Measurements from ENCODE around the gene FYB1. TPM values are rescaled to one million over a fixed set of nuclear protein-coding genes. Genes with fewer than 3 reads are reported as not detected.
"Not testable (repeated sequence)": the region's sequence is repeated elsewhere in the genome, so short reads cannot be mapped to it uniquely, and the experiment has no call there.

FYB1 gene
- total and polyA plus RNA-seq, 2 donors (not counting 1 experiment from before 2014, with no cell fraction given) = not detected

DNA sequence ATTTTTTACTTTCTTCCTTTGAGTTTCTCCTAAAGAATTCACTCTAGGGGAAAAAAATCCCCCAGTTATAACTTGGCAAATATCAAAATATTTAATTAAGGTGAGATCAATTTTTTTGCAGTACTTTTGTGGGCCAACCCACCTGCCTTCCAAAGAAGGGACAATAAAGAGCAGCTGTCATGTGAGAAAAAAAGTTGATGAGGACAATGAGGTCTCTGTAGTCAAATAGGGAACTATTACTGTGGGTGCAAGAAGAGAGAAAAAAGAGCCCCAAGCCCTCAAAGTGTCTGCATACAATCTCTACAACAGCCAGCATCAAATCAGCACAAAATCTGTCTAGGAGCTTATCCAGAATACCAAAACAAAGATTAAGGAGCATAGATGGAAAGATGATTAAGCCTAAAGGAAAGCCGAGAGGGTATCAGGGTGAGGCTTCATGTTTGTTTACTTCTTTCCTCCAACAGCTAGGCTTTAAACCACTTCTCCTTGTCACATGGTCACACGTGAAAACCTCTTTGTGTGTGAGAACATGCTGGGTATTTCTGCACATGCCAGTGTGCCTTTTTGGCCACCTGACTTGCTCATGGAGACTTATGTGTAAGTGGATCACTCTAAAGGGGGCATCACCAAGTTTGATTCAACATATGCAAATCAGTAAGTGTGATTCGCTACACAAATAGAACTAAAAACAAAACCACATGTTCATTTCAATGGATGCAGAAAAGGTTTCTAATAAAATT is 19.2 kb upstream of the FYB1 start:
- Histone ChIP-seq H3K9ac (ENCODE audit: insufficient read depth, low read length) (no peak overlapping the region), H3K27ac (ENCODE audit: insufficient read depth, low read length) (no peak overlapping the region), H3K4me1 (ENCODE audit: control insufficient read depth, extremely low read depth, insufficient read depth, low read length) (no peaks in the 10 kb centered on the region), H3K36me3 (ENCODE audit: control insufficient read depth, insufficient read depth, low read length) (no peaks in the 10 kb centered on the region), H3K27me3 (ENCODE audit: control insufficient read depth, insufficient read depth, low read length) (no peaks in the 10 kb centered on the region), H3K9me3 (ENCODE audit: control insufficient read depth, insufficient read depth, low read depth, low read length) (no peaks in the 10 kb centered on the region), H3K4me3 (replicated peaks in 1 of 4; ENCODE audit: control extremely low read depth in 1 of 4, insufficient read depth in 1 of 4, low read depth in 3 of 4, low read length in 4 of 4) (no peak overlapping the region), H3K79me2 (ENCODE audit: control insufficient read depth, insufficient read depth, low read length) (no peaks in the 10 kb centered on the region), H4K20me1 (ENCODE audit: control insufficient read depth, extremely low read depth, insufficient read depth, low read length) (no peaks in the 10 kb centered on the region), H2AFZ (ENCODE audit: low read length) (no peak overlapping the region), H3K4me2 (ENCODE audit: extremely low read depth, insufficient read depth, low read length) (no peak overlapping the region)
- TF ChIP-seq EZH2 (IDR thresholded peaks at IDR 0.05; ENCODE audit: low read length, missing control alignments) = no peak
- TF ChIP-seq, protein P1, sequence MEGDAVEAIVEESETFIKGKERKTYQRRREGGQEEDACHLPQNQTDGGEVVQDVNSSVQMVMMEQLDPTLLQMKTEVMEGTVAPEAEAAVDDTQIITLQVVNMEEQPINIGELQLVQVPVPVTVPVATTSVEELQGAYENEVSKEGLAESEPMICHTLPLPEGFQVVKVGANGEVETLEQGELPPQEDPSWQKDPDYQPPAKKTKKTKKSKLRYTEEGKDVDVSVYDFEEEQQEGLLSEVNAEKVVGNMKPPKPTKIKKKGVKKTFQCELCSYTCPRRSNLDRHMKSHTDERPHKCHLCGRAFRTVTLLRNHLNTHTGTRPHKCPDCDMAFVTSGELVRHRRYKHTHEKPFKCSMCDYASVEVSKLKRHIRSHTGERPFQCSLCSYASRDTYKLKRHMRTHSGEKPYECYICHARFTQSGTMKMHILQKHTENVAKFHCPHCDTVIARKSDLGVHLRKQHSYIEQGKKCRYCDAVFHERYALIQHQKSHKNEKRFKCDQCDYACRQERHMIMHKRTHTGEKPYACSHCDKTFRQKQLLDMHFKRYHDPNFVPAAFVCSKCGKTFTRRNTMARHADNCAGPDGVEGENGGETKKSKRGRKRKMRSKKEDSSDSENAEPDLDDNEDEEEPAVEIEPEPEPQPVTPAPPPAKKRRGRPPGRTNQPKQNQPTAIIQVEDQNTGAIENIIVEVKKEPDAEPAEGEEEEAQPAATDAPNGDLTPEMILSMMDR (conservative IDR thresholded peaks at IDR 0.05 in 1 of 2, IDR thresholded peaks at IDR 0.05 in 1 of 2; ENCODE audit: low read depth in 1 of 2, low read length in 2 of 2) = no peak
- no peak for DNase-seq (ENCODE audit: low read depth in 2 of 2)

DNA sequence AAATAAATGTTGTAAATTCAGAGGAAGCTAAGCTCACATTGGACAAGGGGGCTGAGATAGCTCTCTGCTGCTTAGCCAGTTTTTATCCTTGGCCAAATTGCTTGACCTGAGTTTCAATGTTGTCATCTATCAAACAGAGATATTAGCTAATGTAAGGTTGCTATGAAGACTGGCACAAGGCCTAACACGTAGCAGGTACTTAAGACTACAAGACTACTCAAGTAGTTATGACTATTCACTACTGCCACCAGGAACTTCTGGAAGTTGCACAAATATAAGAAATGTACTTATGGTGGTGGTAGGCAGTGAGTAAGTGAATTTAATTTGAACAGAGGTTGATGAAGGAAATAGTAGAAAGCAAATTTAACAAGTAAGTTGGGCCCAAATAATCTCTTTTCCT is 17.4 kb upstream of the FYB1 start:
- DNase-seq (ENCODE audit: low read depth in 2 of 2) = no peak
- no peaks in the 10 kb centered on the region for H4K20me1 ChIP-seq (ENCODE audit: control insufficient read depth, extremely low read depth, insufficient read depth, low read length)
- H3K4me1 ChIP-seq (ENCODE audit: control insufficient read depth, extremely low read depth, insufficient read depth, low read length) = no peaks in the 10 kb centered on the region
- no peaks in the 10 kb centered on the region for H3K9me3 ChIP-seq (ENCODE audit: control insufficient read depth, insufficient read depth, low read depth, low read length)
- H3K79me2 ChIP-seq (ENCODE audit: control insufficient read depth, insufficient read depth, low read length) = no peaks in the 10 kb centered on the region
- no peak for TF ChIP-seq EZH2 (IDR thresholded peaks at IDR 0.05; ENCODE audit: low read length, missing control alignments)
- TF ChIP-seq, protein P1 (conservative IDR thresholded peaks at IDR 0.05 in 1 of 2, IDR thresholded peaks at IDR 0.05 in 1 of 2; ENCODE audit: low read depth in 1 of 2, low read length in 2 of 2) = no peak
- no peaks in the 10 kb centered on the region for H3K36me3 ChIP-seq (ENCODE audit: control insufficient read depth, insufficient read depth, low read length)
- no peak overlapping the region for H3K4me2 ChIP-seq (ENCODE audit: extremely low read depth, insufficient read depth, low read length)
- no peak overlapping the region for H3K4me3 ChIP-seq (replicated peaks in 1 of 4; ENCODE audit: control extremely low read depth in 1 of 4, insufficient read depth in 1 of 4, low read depth in 3 of 4, low read length in 4 of 4)
- H2AFZ ChIP-seq (ENCODE audit: low read length) = no peak overlapping the region
- no peak overlapping the region for H3K27ac ChIP-seq (ENCODE audit: insufficient read depth, low read length)
- no peaks in the 10 kb centered on the region for H3K27me3 ChIP-seq (ENCODE audit: control insufficient read depth, insufficient read depth, low read length)
- no peak overlapping the region for H3K9ac ChIP-seq (ENCODE audit: insufficient read depth, low read length)

DNA sequence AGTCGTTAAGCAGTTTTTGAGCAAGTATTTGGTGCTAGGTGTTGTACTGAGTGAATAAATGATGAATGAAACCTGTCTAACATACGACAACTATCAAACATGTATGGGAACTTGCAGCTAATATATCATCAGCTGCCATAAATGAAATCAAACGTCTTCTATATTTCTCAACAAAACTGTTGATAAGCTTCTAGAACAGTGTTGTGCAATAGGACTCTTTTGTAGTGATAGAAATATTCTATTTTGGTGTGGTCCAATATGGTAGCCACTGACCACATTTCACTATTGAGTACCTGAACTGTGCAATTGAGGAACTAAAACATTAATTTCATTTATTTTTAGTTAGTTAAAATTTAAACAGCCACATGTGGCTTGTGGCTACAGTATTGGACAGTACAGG is 16.3 kb upstream of the FYB1 start:
- H4K20me1 ChIP-seq (ENCODE audit: control insufficient read depth, extremely low read depth, insufficient read depth, low read length) = no peaks in the 10 kb centered on the region
- no peak for TF ChIP-seq EZH2 (IDR thresholded peaks at IDR 0.05; ENCODE audit: low read length, missing control alignments)
- TF ChIP-seq, protein P1 (conservative IDR thresholded peaks at IDR 0.05 in 1 of 2, IDR thresholded peaks at IDR 0.05 in 1 of 2; ENCODE audit: low read depth in 1 of 2, low read length in 2 of 2) = no peak
- no peaks in the 10 kb centered on the region for H3K4me1 ChIP-seq (ENCODE audit: control insufficient read depth, extremely low read depth, insufficient read depth, low read length)
- no peak for DNase-seq (ENCODE audit: low read depth in 2 of 2)
- H3K27ac ChIP-seq (ENCODE audit: insufficient read depth, low read length) = no peak overlapping the region
- H3K9me3 ChIP-seq (ENCODE audit: control insufficient read depth, insufficient read depth, low read depth, low read length) = no peaks in the 10 kb centered on the region
- no peak overlapping the region for H2AFZ ChIP-seq (ENCODE audit: low read length)
- H3K4me2 ChIP-seq (ENCODE audit: extremely low read depth, insufficient read depth, low read length) = no peak overlapping the region
- no peaks in the 10 kb centered on the region for H3K27me3 ChIP-seq (ENCODE audit: control insufficient read depth, insufficient read depth, low read length)
- H3K4me3 ChIP-seq (replicated peaks in 1 of 4; ENCODE audit: control extremely low read depth in 1 of 4, insufficient read depth in 1 of 4, low read depth in 3 of 4, low read length in 4 of 4) = no peak overlapping the region
- no peaks in the 10 kb centered on the region for H3K36me3 ChIP-seq (ENCODE audit: control insufficient read depth, insufficient read depth, low read length)
- H3K9ac ChIP-seq (ENCODE audit: insufficient read depth, low read length) = no peak overlapping the region
- H3K79me2 ChIP-seq (ENCODE audit: control insufficient read depth, insufficient read depth, low read length) = no peaks in the 10 kb centered on the region

DNA sequence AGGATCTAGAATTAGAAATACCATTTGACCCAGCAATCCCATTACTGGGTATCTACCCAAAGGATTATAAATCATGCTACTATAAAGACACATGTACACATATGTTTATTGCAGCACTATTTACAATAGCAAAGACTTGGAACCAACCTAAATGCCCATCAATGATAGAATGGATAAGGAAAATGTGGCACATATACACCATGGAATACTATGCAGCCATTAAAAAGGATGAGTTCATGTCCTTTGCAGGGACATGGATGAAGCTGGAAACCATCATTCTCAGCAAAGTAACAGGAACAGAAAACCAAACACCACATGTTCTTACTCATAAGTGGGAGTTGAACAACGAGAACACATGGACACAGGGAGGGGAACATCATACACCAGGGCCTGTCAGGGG is 15.1 kb upstream of the FYB1 start:
- not testable (repeated sequence) for H3K27ac ChIP-seq (ENCODE audit: insufficient read depth, low read length); DNase-seq (ENCODE audit: low read depth in 2 of 2); H3K27me3 ChIP-seq (ENCODE audit: control insufficient read depth, insufficient read depth, low read length); H3K9me3 ChIP-seq (ENCODE audit: control insufficient read depth, insufficient read depth, low read depth, low read length); H3K9ac ChIP-seq (ENCODE audit: insufficient read depth, low read length); H2AFZ ChIP-seq (ENCODE audit: low read length); H4K20me1 ChIP-seq (ENCODE audit: control insufficient read depth, extremely low read depth, insufficient read depth, low read length); H3K36me3 ChIP-seq (ENCODE audit: control insufficient read depth, insufficient read depth, low read length); H3K4me3 ChIP-seq (replicated peaks in 1 of 4; ENCODE audit: control extremely low read depth in 1 of 4, insufficient read depth in 1 of 4, low read depth in 3 of 4, low read length in 4 of 4); H3K4me1 ChIP-seq (ENCODE audit: control insufficient read depth, extremely low read depth, insufficient read depth, low read length); H3K4me2 ChIP-seq (ENCODE audit: extremely low read depth, insufficient read depth, low read length); H3K79me2 ChIP-seq (ENCODE audit: control insufficient read depth, insufficient read depth, low read length)

Measured in fibroblast of lung (primary cell).